ENCODE results near the gene CINP.

CINP gene

DNA sequence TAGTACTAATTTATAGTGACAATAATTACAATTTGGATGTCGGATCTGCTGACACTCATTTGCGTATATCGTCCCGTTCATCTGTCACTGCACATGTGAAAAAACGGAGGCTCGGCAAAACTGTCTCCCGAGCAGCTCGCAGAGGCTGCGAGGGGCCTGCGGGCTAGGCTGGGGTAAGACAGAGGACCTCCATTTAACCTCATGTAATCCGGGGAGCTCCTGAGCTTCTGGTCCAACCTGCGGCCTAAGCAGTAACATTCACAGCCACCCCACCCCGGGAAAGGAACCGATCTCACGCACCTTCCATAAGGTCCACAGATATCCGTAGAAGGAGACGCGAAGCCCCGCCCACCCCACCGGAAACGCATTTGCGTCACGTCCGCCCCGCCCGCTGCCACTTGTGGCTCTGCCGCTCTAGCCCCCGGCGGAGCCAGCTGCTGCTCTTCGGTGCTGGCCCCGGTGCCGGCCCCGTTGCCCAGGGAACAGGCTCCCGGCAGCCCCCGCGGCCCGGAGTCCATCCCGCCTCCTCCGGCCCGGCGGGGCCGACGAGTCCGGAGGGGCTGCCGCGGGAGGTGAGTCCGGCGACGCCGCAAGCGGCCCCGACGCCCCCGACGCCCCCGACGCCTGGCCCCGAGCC, at the start of gene CINP, which contains the start of gene TECPR2:
CINP (minus strand) TSS at position 346 of the 637 bp plus-strand sequence; CDS start at position 307, 39 bp downstream.
TECPR2 (plus strand) TSS at position 397 of the 637 bp plus-strand sequence. CDS start 13,781 bp downstream, outside the sequence.
- DNase-seq = peak; percentile 88

DNA sequence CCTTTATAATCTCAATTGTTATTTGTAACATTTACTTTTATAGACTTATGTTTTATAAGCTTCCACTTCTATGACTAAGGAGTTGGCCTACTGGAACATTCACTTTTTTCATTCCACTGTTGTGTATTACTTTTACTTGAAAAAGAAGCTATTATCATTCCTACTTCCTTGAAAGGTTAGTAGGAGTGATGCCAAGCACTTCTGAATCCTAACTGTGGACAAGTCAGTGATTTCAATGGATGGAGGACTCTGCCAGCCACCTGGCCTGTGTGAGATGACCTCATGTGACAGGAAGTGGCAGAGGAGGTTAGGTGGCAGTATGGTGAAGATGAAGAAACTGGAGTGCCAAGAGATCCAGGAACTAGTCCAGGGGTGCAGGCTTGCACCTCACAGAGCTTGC, 46.0 kb upstream of the CINP start:
- no peak for DNase-seq

DNA sequence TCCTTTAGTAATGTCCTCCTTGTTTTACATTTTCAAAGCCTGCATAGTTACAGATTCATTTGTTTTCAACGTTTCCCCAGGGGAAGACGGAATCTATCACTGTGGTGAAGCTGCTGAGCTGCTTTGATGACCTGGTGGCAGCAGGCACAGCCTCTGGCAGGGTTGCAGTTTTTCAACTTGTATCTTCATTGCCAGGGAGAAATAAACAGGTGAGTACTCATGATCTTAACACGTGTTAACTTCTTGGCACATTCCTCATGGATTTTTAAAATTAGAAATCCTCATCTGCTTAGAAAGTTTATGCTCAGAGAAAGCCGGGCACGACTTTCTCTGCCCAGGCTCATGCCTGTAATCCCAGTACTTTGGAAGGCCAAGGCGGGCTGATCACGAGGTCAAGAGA, 44.6 kb upstream of the CINP start:
- no peak for DNase-seq

DNA sequence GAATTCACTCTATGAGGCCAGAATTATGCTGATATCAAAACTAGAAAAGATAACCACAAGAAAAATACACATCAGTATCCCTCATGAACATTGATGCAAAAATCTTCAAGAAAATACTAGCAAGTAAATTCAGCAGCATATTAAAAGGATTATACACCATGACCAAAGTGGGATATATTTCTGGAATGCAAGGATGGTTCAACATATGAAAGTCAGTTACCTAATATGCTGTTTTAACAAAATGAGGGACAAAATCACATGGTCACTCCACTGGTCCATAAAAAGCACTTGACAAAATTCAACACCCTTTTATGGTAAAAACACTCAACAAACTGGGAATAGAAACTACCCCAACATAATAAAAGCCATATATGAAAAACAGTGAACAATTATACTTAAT, 40.3 kb upstream of the CINP start:
- no peak for DNase-seq

DNA sequence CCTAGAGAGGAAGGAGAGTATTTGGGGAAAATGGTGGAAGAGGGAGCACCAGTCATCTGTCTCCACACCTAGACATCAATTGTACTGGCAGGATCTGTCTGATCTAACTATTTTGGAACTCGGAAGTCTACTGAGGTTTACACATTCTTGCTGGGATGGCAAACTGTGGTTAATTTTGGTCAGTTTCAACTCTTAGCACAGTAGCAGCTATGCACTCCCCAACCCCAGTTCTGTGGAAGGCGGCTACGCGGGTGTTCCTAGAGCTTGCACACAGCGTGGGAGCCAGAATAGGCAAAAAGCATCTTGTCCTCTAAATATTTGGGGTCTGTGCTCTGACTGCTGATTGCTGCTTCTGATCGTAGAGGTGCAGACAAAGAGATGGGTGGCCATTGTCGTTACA, 33.8 kb upstream of the CINP start:
- no peak for DNase-seq

DNA sequence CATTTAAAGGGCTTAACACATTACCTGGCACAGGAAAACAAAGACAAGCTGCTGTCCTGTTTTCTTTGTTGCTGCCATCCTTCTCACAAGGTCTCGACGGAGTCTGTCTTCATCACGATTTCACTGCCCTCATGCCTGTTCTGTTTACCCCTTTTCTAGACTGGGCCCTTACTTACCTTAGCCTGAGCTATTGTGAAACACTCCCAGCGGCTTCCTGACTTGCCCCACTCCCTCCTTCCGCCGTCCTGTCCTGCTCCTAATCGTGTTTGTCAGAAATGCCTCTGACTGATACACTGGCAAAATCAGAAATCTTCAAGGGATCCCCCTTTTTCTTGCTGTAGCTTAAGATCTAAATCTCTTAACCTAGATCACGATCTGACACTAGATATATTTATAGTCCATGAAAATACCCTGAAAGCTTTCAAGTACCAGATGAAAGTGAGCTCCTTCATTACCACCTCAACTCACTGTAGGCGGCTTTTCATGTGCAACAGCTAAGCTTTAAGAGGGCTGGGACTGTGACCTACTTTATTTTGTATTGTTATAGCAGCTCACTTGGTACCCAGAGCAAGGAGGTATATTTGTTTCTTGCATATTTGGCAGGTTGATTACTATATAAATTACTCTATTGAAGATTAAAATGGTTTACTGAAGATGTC, 32.2 kb upstream of the CINP start:
- DNase-seq = no peak

DNA sequence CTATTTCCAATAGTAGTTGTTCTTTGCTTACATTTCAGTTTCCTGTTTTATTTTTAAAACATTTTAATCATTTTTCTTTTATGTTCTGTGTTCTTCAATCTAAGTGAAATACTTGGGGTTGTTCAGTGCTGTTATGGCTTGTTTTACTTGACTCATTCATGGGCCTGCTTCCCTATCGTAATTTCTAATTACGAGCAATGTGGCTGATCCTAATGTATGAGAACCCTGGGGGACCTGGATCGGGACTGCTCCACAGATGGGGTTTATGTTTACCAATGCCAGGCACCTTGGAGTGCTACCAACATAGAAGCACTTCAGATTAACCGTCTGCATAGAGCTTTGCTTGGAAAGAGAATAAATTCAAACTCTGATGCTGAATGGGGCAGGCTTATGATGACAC, 29.8 kb upstream of the CINP start:
- no peak for DNase-seq

DNA sequence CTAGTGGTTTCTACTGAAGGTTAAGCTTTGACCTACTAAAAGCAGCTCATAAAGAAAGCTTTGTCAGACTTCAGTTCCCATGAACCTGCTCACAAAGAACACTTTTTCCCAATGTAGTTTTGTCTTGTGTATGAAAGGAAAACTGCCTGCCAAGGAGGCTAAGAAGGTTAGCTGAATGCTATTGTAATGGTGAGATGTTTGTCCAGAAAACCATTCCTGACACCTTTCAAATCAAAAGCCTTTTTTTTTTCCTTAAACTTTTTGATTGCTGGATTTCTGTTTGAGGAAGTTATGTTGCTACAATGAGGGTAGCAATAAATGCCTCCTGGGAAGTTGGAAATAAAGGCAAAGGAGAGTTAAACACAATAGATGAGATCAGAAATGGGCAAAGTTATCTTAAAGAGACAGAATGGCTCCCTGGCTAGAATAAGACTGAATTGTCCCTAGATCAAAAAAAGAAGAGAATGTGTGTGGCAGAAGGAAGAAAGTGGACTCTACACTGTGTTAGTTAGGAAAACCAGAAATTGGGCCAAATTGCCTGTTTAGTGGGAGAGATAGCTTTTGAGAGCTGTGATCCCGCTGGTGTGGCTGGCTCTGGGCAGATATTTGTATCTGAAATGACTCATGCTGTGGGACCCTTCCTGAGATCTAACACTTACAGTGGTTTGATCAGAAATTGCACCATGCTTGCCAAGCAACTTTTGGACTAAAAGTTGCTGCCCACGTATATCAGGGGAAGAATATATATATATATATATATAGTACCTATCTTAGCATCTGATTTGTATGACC, 27.6 kb upstream of the CINP start:
- no peak for DNase-seq

DNA sequence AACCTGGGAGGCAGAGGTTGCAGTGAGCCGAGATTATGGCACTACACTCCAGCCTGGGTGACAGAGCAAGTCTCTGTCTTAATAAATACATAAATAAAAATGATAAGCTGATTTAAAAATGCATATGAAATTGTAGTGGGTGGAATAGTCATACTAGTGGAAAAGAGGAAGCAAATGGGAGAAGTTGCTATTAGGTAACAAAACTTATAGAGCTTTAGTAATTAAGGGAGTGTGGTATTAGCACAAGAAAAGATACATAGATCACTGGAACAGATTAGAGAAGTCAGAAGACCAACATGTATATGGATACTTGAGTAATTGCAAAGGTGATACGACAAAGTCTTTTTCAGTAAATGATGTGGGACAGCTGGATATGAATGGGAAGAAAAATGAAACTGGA, 26.6 kb upstream of the CINP start:
- no peak for DNase-seq

DNA sequence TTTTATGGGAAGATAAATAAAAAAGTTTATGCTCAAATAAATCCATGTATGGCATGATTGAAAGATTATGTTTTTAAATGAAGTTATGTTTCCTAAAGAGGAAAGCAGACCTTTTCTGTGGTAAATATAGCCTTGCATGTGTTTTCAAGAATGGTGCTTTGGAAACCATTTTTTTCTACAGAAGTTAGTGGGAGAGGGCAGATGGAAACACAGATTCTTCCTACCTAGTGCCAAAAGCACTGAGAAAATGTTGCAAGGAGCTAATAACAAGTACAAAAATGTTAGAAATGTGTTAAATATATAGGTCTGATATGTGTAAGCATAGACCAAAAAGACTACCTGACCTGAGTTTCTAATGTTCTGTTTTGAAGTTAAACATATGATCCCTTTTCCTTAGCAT, 24.4 kb upstream of the CINP start:
- no peak for DNase-seq

DNA sequence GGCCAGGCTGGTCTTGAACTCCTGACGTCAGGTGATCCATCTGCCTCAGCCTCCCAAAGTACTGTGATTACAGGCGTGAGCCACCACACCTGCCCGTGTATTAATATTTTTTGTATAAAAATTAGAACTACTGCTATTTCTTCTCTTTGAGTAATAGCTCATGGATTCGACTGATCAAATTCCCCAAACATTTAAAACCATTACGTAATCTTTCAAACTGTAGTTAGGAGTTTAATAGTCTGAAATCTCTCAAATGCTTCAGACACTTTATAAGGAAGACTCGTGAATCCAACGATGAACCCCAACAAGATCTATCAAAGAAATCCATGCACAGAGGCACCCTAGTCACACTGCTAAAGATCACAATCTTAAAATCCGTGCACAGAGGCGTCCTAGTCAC, 16.1 kb upstream of the CINP start:
- DNase-seq = no peak

DNA sequence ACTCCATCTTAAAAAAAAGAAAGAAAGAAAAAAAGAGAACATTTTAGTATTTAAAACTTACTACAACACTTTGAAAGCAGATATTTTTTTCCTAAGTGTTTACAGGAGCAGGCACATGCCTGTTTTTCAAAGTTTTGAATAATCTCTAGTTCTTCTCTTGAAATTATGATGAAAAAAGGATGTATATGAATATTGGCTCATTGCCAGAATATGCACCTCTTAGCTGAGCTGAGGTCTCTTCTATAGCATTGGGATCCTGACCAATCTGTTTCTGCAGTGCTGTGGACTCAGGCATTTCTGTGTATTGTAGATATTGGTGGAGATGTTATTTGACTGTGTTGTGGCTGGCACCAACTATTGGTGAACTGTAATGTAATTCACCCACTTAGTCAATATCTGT, 15.0 kb upstream of the CINP start:
- DNase-seq = no peak

DNA sequence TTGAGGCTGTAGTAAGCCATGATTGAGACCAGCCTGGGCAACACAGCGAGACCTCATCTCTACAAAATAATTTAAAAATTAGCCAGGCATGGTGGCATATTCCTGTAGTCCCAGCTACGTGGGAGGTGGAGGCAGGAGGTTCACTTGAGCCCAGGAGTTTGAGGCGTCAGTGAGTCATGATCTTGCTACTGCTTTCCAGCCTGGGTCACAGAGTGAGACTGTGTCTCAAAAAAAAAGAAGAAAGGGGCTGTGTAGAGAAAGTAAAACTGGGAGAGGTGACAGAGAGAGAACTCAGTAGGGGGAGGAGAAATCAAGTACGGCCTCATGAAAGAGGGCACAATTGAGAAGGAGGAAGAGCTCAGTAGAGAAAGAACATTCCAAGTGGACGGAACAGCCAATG, 12.4 kb upstream of the CINP start:
- no peak for DNase-seq

DNA sequence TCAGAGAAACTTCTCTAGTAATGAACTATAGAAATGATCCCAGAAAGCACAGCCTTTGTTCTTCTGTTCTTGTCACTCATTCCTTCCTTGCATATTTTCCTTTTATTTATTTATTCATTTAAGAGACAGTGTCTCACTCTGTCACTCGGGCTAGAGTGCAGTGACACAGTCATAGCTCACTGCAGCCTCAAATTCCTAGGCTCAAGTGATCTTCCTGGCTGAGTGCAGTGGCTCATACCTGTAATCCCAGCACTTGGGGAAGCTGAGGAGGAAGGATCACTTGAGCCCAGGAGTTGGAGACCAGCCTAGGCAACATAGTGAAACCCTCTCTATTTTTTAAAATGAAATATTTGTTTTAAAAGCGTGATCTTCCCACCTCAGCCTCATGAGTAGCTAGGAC, 11.6 kb upstream of the CINP start:
- DNase-seq = no peak

DNA sequence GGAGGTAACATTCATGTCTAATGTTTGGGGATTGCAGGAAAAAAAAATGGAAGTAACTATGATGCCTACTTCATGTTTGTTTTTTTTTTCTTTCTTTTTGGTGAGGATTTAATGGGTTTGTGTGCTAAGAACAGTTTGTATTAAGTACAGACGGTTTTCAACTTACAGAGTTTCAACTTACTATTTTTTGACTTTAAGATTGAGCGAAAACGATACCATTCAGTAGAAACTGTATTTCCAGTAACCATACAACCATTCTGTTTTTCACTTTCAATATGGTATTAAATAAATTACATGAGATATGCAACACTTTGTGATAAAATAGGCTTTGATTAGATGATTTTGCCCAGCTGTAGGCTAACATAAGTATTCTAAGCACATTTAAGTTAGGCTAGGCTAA, 10.4 kb upstream of the CINP start:
- DNase-seq = no peak

DNA sequence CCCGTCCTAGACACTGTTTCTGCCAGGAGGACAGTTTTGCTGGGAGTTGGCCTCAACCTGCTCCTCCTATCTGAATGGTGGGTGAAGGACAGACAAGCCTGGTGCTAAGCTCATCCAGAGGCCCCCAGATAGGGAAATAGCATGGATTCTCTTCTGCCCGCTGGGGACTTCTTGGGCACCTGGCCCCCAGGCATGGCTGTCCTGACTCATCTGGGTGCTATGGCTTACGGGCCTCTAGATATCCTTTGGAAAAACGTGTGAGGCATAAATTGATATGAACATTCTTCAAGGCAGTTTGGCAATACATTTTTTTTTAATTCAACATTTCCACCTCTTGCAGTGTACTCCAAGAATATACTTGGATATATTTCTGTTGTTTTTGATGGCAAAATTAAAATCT, 8.7 kb upstream of the CINP start:
- DNase-seq = no peak

DNA sequence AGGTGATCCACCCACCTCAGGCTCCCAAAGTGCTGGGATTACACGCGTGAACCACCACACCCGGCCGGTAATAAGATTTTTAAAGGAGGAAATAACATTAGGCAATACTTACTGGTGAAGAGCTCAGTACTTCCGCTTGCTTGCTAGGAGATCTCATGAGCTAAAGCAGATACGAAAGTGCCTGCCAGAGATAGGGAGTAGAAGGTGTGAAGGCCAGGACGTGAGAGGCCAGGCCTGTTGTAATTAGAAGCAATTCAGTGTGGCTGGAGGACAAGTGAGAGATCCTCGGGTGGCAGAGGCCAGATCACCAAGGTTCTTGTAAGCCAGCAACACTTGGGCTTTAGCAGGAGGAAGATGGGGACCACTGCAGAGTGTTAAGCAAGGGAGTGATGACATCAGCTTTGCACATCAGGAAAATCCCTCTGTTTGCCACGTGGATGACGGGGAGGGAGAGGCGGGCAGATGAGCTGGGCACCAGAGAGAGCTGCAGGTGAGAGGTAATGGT, 7.7 kb upstream of the CINP start:
- DNase-seq = no peak

DNA sequence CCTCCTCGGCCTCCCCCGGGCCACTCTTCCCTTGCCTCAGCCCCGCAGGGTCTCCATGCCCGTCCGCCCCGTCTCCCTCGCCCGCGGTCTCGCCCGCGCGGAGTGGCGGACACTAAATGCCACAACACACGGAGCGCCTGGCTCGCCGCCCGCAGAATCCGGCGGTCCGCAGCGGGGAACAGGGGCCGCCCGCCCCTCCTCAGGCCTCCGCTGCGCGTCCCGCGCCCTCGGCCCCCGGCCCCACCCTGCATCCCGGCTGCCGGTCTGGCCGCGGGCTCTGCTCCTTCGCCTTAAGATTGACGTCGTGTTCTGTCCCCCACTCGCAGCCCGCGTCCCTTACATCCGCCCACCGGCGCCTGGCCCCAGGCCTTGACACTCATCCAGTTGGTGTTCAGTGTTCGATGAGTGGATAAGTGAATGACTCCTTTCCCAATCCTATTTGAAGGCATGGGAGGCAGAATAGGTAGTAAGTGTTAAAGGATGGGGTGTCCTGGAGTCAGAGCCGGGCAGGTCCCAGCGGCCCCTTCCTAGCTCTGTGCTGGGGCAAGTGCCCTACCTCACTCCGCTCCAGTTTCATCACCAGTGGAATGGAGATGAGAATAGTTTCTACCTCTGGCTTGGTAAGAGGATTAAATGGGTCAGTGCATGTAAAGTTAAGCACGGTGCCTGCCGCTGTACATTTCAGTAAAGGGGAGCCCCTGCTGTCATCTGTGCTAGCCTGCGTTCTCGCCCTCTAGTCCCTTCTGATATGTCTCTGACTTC, 673 bp upstream of the CINP start:
- DNase-seq = no peak

DNA sequence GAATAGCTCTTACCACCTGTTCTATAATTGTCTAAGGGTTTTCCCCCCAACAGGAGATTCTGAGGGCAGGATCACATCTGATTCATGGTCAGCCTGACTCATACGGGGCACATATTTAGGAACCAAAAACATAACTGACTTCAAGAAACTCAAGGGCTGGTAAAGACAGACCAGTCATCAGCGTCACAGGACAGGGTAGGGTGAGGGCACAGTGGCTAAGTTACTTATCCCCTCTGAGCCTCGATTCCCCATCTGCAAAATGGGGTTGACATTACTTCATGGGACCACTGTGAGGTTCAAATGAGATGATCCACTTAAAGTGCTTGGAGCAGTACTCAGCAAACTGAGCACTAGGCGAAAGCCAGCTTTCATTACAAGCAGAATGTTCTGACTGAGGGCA, 606 bp downstream of the CINP start:
- DNase-seq = no peak

DNA sequence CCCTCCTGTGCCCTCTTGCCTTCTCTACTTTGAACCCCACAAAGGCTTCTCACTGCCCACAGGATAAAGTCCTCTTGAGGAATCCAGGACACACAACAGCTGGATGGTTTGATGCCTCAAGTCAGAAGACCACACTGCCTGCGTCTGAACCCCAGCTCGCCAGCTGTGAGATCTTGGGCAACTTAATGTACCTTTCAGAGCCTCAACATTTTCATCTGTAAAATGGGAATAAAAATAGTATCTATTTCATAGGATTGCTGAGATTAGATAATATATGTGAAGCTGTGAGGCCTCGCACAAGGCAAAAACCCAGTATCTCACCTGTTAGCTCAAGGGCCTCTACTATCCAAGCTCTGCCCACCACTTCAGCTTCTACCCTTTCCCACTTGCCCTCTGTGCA, 2.3 kb downstream of the CINP start:
- DNase-seq = no peak

DNA sequence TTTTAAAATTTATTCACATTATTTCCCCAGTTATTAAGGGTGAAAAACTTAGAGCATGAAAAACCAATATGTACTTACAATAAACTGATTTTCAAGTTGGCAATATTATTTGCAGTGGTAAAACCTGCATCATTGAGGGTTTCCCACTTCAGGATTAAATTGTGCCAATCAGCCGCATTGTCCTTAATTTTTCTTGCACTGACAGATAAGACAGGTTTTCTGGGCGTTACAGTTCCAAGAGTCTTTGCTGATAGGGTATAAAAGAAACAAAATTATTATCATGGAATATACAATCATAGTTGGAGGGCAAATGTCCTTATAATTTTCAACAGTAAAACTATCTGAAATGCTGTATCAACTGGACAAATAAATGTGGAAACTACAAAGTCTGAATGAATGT, 3.3 kb downstream of the CINP start:
- DNase-seq = no peak

DNA sequence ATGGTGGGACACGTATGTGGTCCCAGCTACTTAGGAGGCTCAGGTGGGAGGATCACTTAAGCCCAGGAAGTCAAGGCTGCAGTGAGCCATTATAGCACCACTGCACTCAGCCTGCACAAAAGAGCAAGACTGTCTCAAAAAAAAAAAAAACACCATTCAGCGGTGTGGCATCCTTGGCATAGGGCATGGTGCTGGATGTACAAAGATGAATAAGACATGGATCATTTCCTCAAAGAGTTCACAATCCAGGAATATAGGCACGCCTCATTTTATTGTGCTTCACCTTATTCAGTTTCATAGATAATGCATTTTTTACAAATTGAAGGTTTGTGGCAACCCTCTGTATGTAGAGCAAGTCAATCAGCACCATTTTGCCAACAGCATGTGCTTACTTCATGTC, 6.4 kb downstream of the CINP start:
- no peak for DNase-seq

DNA sequence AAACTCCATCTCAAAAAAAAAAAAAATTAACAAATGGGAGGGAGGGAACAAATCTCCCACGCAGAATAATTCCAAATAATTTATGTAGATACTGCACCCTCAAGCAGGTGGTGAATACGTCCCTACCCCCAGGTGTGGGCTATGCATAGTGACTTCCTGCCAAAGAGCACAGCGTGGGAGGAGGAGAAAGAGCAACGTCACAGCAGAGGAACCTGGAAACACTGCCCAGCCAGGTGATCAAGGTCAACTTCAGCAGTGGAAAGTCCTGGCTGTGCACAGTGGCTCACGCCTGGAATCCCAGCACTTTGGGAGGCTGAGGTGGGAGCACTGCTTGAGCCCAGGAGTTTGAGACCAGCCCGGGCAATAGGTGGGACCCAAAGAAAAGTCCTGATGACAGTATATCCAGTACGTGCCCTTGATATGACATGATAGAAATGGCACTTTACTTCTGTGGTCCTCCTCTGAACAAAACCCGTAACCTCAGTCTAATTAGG, 9.5 kb downstream of the CINP start:
- no peak for DNase-seq
